H1 (cell line): ENCODE results near the gene SH3BP2. TPM values are rescaled to one million over a fixed set of nuclear protein-coding genes. Genes with fewer than 3 reads are reported as not detected.

Experiments
- CTCF ChIA-PET: fragments of 300-600 bp; sonication (Branson Sonifier 250); formaldehyde crosslinking; loops from one replicate; lab custom pipeline; 2021; ENCODE audit not compliant: partially characterized antibody; lab: Charles Lee
- POLR2A ChIA-PET: fragments of 300-600 bp; sonication (Branson Sonifier 250); formaldehyde crosslinking; loops from one replicate; lab custom pipeline; 2021; ENCODE audit warnings: inconsistent platforms; ENCODE audit not compliant: partially characterized antibody; lab: Charles Lee
- DNase-seq, 2 experiments: peaks; one replicate each; pipeline versions ENCODE4 v3.0.0 to v3.0.0-alpha.2; 2010 to 2022; ENCODE audit warnings: low spot score in 2 of 2, low read depth in 1 of 2, mixed read lengths in 1 of 2
- FAIRE-seq: peaks from 2 replicates; lab custom pipeline; 2011; peaks lifted over from hg19 to GRCh38; lab: Jason Lieb, UNC
- H2AFZ ChIP-seq: 2 replicates; pipeline ENCODE4 v1.8.1; 2012; ENCODE audit warnings: low read length, inconsistent platforms
- H2AK5ac ChIP-seq: 2 replicates; pipeline ENCODE4 v1.6.1; 2013; ENCODE audit warnings: low read depth, low read length
- H2BK120ac ChIP-seq: replicated peaks from 2 replicates; pipeline ENCODE3; 2013; ENCODE audit warnings: low read depth, low read length, inconsistent platforms
- H2BK12ac ChIP-seq: 2 replicates; pipeline ENCODE4 v1.6.1; 2013; ENCODE audit warnings: low read depth, low read length
- H2BK15ac ChIP-seq: 2 replicates; pipeline ENCODE4 v1.6.1; 2013; ENCODE audit warnings: low read length
- H2BK20ac ChIP-seq: 2 replicates; pipeline ENCODE4 v1.6.1; 2013; ENCODE audit warnings: low read length
- H2BK5ac ChIP-seq: 2 replicates; pipeline ENCODE4 v1.6.1; 2013; ENCODE audit warnings: low read depth, low read length
- H3K14ac ChIP-seq: 2 replicates; pipeline ENCODE4 v1.6.1; 2013; ENCODE audit warnings: inconsistent platforms; ENCODE audit not compliant: insufficient read length
- H3K18ac ChIP-seq: 2 replicates; pipeline ENCODE4 v1.6.1; 2013; ENCODE audit warnings: low read length; ENCODE audit errors: extremely low read depth
- H3K23ac ChIP-seq: 2 replicates; pipeline ENCODE4 v1.6.1; 2013; ENCODE audit warnings: inconsistent platforms; ENCODE audit not compliant: insufficient read length
- H3K23me2 ChIP-seq: 2 replicates; pipeline ENCODE4 v1.6.1; 2013; ENCODE audit warnings: low read depth, low read length
- H3K27ac ChIP-seq: 2 replicates; pipeline ENCODE4 v1.6.1; 2011; ENCODE audit warnings: low read depth, low read length, inconsistent platforms
- H3K27me3 ChIP-seq, 4 experiments: replicated peaks in 1 of 4; 1 replicate in 1 of 4; 2 replicates in 3 of 4; pipeline versions ENCODE4 v1.6.1 to v1.8.1; 2011 to 2013; ENCODE audit warnings: low read length in 3 of 4, mild to moderate bottlenecking in 3 of 4, inconsistent platforms in 2 of 4, mixed read lengths in 2 of 4, moderate library complexity in 1 of 4; ENCODE audit not compliant: control insufficient read depth in 3 of 4, insufficient read depth in 3 of 4; ENCODE audit errors: extremely low read depth in 1 of 4
- H3K36me3 ChIP-seq, 4 experiments: 2 replicates each; pipeline versions ENCODE4 v1.6.1 to v1.8.1; 2011 to 2013; ENCODE audit warnings: mild to moderate bottlenecking in 4 of 4, low read length in 3 of 4, moderate library complexity in 2 of 4, control low read depth in 1 of 4, inconsistent platforms in 1 of 4; ENCODE audit not compliant: insufficient read depth in 4 of 4, control insufficient read depth in 2 of 4
- H3K4ac ChIP-seq: replicated peaks from 2 replicates; pipeline ENCODE3; 2013; ENCODE audit warnings: low read length, low read depth, mixed read lengths, inconsistent platforms; ENCODE audit not compliant: insufficient read length
- H3K4me1 ChIP-seq, 4 experiments: replicated peaks in 1 of 4; 1 replicate in 1 of 4; 2 replicates in 3 of 4; pipeline versions ENCODE4 v1.6.1 to v1.8.1; 2011 to 2013; ENCODE audit warnings: low read length in 3 of 4, inconsistent platforms in 2 of 4, mixed read lengths in 1 of 4; ENCODE audit not compliant: insufficient read depth in 4 of 4, control insufficient read depth in 3 of 4
- H3K4me2 ChIP-seq, 2 experiments: 2 replicates each; pipeline versions ENCODE4 v1.6.1 to v1.8.1; 2011 to 2013; ENCODE audit warnings: low read depth in 2 of 2, low read length in 2 of 2, control low read depth in 1 of 2, inconsistent platforms in 1 of 2, mild to moderate bottlenecking in 1 of 2; ENCODE audit not compliant: insufficient read depth in 1 of 2
- H3K4me3 ChIP-seq, 4 experiments: fragments of 200-600, 300-600 bp in 1 of 4; sonication (generic), shearing (Covaris generic), sonication (Bioruptor Twin) in 1 of 4; 2 replicates each; pipeline versions ENCODE4 v1.5.1 to v1.8.1; 2011 to 2016; ENCODE audit warnings: low read length in 4 of 4, low read depth in 3 of 4, control low read depth in 2 of 4, inconsistent platforms in 2 of 4, mild to moderate bottlenecking in 2 of 4, mixed read lengths in 1 of 4, moderate library complexity in 1 of 4; ENCODE audit not compliant: insufficient read depth in 2 of 4; ENCODE audit errors: extremely low read depth in 1 of 4
- H3K56ac ChIP-seq: replicated peaks from 2 replicates; pipeline ENCODE3; 2013; ENCODE audit warnings: low read depth, mild to moderate bottlenecking, mixed read lengths, low read length, inconsistent platforms; ENCODE audit not compliant: insufficient read length
- H3K79me1 ChIP-seq: 2 replicates; pipeline ENCODE4 v1.6.1; 2013; ENCODE audit warnings: low read depth, low read length, control low read depth
- H3K79me2 ChIP-seq, 2 experiments: 2 replicates each; pipeline versions ENCODE4 v1.6.1 to v1.8.1; 2012 to 2013; ENCODE audit warnings: low read length in 2 of 2, mild to moderate bottlenecking in 2 of 2, inconsistent platforms in 1 of 2; ENCODE audit not compliant: insufficient read depth in 2 of 2, control insufficient read depth in 1 of 2
- H3K9ac ChIP-seq, 4 experiments: replicated peaks in 1 of 4; 1 replicate in 1 of 4; 2 replicates in 3 of 4; pipeline versions ENCODE4 v1.6.1 to v1.8.1; 2011 to 2013; ENCODE audit warnings: low read depth in 3 of 4, low read length in 3 of 4, control low read depth in 2 of 4, mild to moderate bottlenecking in 2 of 4, moderate library complexity in 2 of 4, inconsistent platforms in 1 of 4; ENCODE audit errors: extremely low read depth in 1 of 4
- H3K9me3 ChIP-seq, 2 experiments: 2 replicates each; pipeline versions ENCODE4 v1.6.1 to v1.8.1; 2012 to 2013; ENCODE audit warnings: mild to moderate bottlenecking in 2 of 2, moderate library complexity in 2 of 2, control low read depth in 1 of 2, inconsistent platforms in 1 of 2, low read depth in 1 of 2, low read length in 1 of 2, mixed read lengths in 1 of 2; ENCODE audit not compliant: insufficient read depth in 2 of 2
- H4K20me1 ChIP-seq, 2 experiments: replicated peaks in 1 of 2; 2 replicates each; pipeline versions ENCODE3 to v1.8.1; 2011 to 2013; ENCODE audit warnings: inconsistent platforms in 2 of 2, low read length in 2 of 2, mild to moderate bottlenecking in 1 of 2; ENCODE audit not compliant: insufficient read depth in 2 of 2, control insufficient read depth in 1 of 2
- H4K5ac ChIP-seq: 2 replicates; pipeline ENCODE4 v1.6.1; 2013; ENCODE audit warnings: low read length, low read depth, mixed read lengths, inconsistent platforms; ENCODE audit not compliant: insufficient read length
- H4K8ac ChIP-seq: 2 replicates; pipeline ENCODE4 v1.8.0; 2013; ENCODE audit warnings: mild to moderate bottlenecking, moderate library complexity, low read length, inconsistent platforms; ENCODE audit not compliant: insufficient read depth; ENCODE audit errors: extremely low read depth
- H4K91ac ChIP-seq: replicated peaks from 2 replicates; pipeline ENCODE3; 2013; ENCODE audit warnings: low read length, mixed read lengths, inconsistent platforms; ENCODE audit not compliant: insufficient read length
- EP300 ChIP-seq, 2 experiments: IDR thresholded peaks; 1 replicate in 1 of 2; 2 replicates in 1 of 2; pipeline ENCODE4 v1.6.1; 2011 to 2012; ENCODE audit warnings: low read depth in 2 of 2, low read length in 2 of 2, mild to moderate bottlenecking in 2 of 2, borderline replicate concordance in 1 of 2, inconsistent platforms in 1 of 2, moderate library complexity in 1 of 2
- KDM4A ChIP-seq: IDR thresholded peaks from one replicate; pipeline ENCODE4 v1.7.1; 2012; ENCODE audit warnings: low read depth, mild to moderate bottlenecking, moderate library complexity, low read length, inconsistent platforms; ENCODE audit not compliant: severe bottlenecking
- POLR2A ChIP-seq, 2 experiments: IDR thresholded peaks; 1 replicate in 1 of 2; 2 replicates in 1 of 2; pipeline ENCODE4 v1.6.1; 2011; ENCODE audit warnings: low read depth in 2 of 2, low read length in 2 of 2, mild to moderate bottlenecking in 2 of 2; ENCODE audit errors: control extremely low read depth in 1 of 2
- RAD21 ChIP-seq, 2 experiments: IDR thresholded peaks in 1 of 2; conservative IDR thresholded peaks in 1 of 2; 2 replicates each; pipeline ENCODE4 v1.6.1; 2011; ENCODE audit warnings: low read depth in 2 of 2, low read length in 2 of 2, improper control_type of control experiment in 1 of 2, inconsistent platforms in 1 of 2, mild to moderate bottlenecking in 1 of 2, moderate library complexity in 1 of 2
- SP1 ChIP-seq: IDR thresholded peaks from 2 replicates; pipeline ENCODE4 v1.6.1; 2011; ENCODE audit warnings: low read depth, low read length
- TEAD4 ChIP-seq: IDR thresholded peaks from 2 replicates; pipeline ENCODE4 v1.6.1; 2012; ENCODE audit warnings: low read depth, low read length, inconsistent platforms, mixed read lengths
- YY1 ChIP-seq: IDR thresholded peaks from 2 replicates; pipeline ENCODE4 v1.6.1; 2011; ENCODE audit warnings: low read depth, mild to moderate bottlenecking, low read length
- WGBS, 2 experiments: shearing (Covaris generic) in 1 of 2; methylation state at CpG; one replicate each; pipeline versions ENCODE4 v1.1.6 to v1.1.7; 2013 to 2015; ENCODE audit warnings: low lambda C conversion rate in 2 of 2, mixed read lengths in 2 of 2, inconsistent platforms in 1 of 2, low coverage in 1 of 2, missing lambda C conversion rate in 1 of 2; ENCODE audit not compliant: insufficient replicate concordance in 2 of 2, insufficient coverage in 1 of 2, insufficient read length in 1 of 2; ENCODE audit errors: extremely low coverage in 1 of 2, missing lambda C conversion rate in 1 of 2; 5-methylcytosine and 5-hydroxymethylcytosine counted together
- polyA plus RNA-seq, 7 experiments: library from polyadenylated mRNA; depleted of rRNA in 3 of 7; stranded (reverse) in 5 of 7; unstranded in 2 of 7; fragments of >200 nt in 5 of 7; fragments of 200-250 nt in 2 of 7; gene quantifications; 1 replicate in 5 of 7; 2 replicates in 1 of 7; 4 replicates in 1 of 7; pipeline versions ENCODE4 v1.2.1 to v1.2.3, GENCODE V29; 2011 to 2013; ENCODE audit warnings: missing spikeins in 2 of 7, mixed read lengths in 2 of 7
- total RNA-seq: library from RNA; stranded (reverse); fragmentation: NEBNext Ultra II Directional; extraction: Animal tissue kit (Norgen Biotek cat#: 25700); gene quantifications from 2 replicates; pipeline ENCODE4 v1.2.1, GENCODE V29; 2021

SH3BP2 gene
- total and polyA plus RNA-seq, 2 of the 8 experiments (the other 6 are each of a cell fraction or from before 2014, with no cell fraction given), result 27.4 to 31.4 TPM

DNA sequence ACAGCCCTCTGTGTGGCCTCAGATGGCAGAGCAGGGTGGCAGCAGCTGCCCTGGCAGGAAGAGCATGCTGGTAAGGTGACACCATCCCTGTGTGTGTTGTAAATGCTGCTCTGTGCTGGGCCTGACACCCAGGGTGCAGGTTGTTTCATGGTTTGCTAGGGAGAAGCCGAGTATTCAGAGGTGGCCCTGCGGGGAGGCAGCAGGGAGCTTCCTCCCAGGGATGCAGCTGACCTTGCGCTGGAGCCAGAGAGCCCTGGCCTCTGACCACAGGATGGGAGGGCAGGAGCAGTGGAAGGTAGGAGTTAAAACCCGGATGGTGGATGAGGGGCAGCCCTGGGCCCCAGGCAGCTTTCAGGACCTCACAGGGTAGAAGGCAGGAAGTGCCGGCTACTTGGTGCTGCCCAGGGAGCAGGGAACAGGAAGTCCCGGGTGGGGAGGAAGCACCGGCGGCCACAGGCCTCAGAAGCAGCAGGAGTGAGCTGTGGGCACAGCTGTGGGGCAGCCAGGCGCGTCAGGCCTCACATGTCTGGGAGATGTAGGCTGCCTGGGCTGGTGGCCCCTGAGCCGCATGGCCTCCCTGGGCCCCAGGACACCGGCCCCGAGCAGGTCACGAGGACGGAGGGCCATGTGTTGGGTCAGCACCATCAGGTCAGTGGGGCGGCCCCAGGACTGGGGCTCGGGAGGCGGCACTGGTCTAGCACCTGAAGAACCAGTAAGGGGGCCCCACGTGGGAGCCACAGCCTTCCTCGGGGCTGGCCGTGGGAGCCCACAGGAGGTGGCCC is 19.1 kb downstream of the SH3BP2 start:
- Histone ChIP-seq H3K79me2 (no peaks in the 10 kb centered on the region), H2BK12ac (0 out of 2 replicates have a peak overlapping the region, but pooled peaks have one; percentile 10), H3K4me3 (no peak overlapping the region), H3K36me3 (no peaks in the 10 kb centered on the region), H3K23me2 (no peaks in the 10 kb centered on the region), H3K27ac (no peak overlapping the region), H3K9ac (no peak overlapping the region), H3K18ac (peak overlapping the region; percentile 15), H2AFZ (no peak overlapping the region), H3K4me2 (no peak overlapping the region), H3K9me3 (no peaks in the 10 kb centered on the region), H3K79me1 (0 out of 2 replicates have a peak, but pooled peaks cover 3% of the 10 kb centered on the region), H4K20me1 (peaks cover 0 to 2% of the 10 kb centered on the region in 2 experiments), H3K4ac (peak overlapping the region; percentile 5), H3K23ac (no peak overlapping the region), H4K5ac (peak overlapping the region; percentile 39), H3K27me3 (peaks cover 0 to 3% (median 0%) of the 10 kb centered on the region in 4 experiments; a peak in 2 of 7 replicates), H2BK15ac (0 out of 2 replicates have a peak overlapping the region, but pooled peaks have one; percentile 88), H3K14ac (no peak overlapping the region), H4K91ac (peak overlapping the region; percentile 80), H2AK5ac (peak overlapping the region; percentile 18; the same call in 1 of the 2 replicates), H4K8ac (peak overlapping the region; percentile 71), H2BK5ac (peak overlapping the region; percentile 58), H3K56ac (no peak overlapping the region), H2BK120ac (no peak overlapping the region), H2BK20ac (no peak overlapping the region), H3K4me1 (peaks cover 0 to 19% (median 9%) of the 10 kb centered on the region in 4 experiments; a peak in 6 of 7 replicates)
- FAIRE-seq, result no peak
- 81% methylated on average over 18 of the region's 21 CpGs; no CpG with 5 or more reads in 1 of the 2 experiments for WGBS, 2 experiments
- TF ChIP-seq TEAD4 (no peak), RAD21 (IDR thresholded peaks at IDR 0.05 in 1 of 2, conservative IDR thresholded peaks at IDR 0.05 in 1 of 2; ENCODE audit: low read depth in 2 of 2, low read length in 2 of 2) (0 out of 4 replicates have a peak, but pooled peaks of 1 of the 2 experiments have one; percentile 7), YY1 (0 out of 2 replicates have a peak, but pooled peaks have one; percentile 26), EP300 (IDR thresholded peaks at IDR 0.05; ENCODE audit: borderline replicate concordance in 1 of 2, low read depth in 2 of 2, low read length in 2 of 2) (no peak), POLR2A (IDR thresholded peaks at IDR 0.05; ENCODE audit: control extremely low read depth in 1 of 2, low read depth in 2 of 2, low read length in 2 of 2) (no peak), KDM4A (no peak), SP1 (peak; percentile 61)
- DNase-seq, result no peak
- ChIA-PET CTCF (interaction anchor here (0.6 to 1.4 kb wide), 5 partner anchors 8 to 144 kb away, joined by 3 to 5 read pairs (median 3); no protein-coding TSS in a partner anchor), POLR2A (interaction anchor here (0.7 to 5.1 kb wide), 6 partner anchors 8 to 48 kb away, joined by 3 to 48 read pairs (median 4); no protein-coding TSS in a partner anchor)
